ENCODE results near the gene ZNF33B. TPM values are rescaled to one million over a fixed set of nuclear protein-coding genes. Genes with fewer than 3 reads are reported as not detected.
"Not testable (repeated sequence)": the region's sequence is repeated elsewhere in the genome, so short reads cannot be mapped to it uniquely, and the experiment has no call there.

The ZNF33B gene
- total RNA-seq, 1 experiment from 2014 or later: 9.3 TPM

DNA sequence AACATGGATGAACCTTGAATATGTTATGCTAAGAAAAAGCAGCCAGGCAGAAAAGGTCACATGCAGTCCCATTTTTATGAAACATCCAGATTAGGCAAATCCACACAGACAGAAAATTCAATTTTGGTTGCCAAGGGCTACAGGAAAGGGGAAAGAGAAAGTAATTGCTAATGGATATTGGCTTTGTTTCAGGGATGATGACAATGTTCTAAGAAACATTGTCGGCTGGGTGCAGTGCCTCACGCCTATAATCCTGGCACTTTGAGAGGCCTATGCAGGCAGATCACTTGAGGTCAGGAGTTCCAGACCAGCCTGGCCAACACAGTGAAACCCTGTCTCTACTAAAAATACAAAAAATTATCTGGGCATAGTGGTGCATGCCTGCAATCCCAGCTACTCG is 23.0 kb downstream of the ZNF33B start:
- DNase-seq (ENCODE audit: low read depth): no peak

DNA sequence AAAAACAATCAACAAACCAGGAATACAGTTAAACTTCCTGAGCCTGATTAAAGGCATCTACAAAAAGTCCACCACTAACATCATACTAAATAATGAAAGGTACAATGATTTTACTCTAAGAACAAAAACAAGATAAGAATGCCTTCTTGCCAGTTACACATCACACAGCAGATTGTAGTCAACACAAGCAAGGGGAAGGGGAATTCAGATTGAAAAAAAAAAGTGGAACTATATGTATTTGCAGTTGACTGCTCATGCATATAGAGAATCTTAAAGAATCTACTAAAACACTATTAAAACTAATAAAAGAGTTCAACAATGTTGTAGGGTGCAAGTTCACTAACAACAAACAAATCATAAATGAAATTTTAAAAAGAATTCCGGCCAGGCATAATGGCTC is 28.5 kb downstream of the ZNF33B start:
- no peak for DNase-seq (ENCODE audit: low read depth)

DNA sequence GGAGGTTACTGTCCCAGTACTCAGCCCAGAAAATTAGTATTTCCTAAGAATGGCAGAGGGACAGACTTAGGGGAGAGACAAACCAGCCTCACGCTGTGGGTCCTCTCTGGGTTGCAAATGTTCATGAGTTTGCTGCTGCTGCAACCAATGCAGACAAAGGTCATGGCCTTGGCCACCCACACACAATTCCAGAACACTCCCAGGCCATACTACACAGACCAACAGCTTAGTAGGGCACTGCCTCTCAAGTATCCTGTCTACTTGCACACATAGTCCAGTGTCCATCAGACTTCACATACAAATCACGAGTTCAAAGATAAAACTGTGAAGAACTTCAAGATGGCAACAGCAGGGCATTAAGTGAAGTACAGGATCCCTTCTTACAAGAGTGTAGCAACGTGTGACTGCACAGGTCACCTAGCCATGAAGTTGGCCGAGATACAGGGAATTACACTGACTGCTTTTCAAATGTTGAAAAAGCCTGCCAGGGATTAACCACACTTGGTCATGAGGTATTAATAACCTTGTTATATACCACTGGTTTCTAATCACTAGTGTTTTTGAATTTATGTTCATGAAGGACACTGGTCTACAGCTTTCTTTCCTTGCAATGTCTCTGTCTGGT is 40.0 kb downstream of the ZNF33B start:
- DNase-seq (ENCODE audit: low read depth): no peak

DNA sequence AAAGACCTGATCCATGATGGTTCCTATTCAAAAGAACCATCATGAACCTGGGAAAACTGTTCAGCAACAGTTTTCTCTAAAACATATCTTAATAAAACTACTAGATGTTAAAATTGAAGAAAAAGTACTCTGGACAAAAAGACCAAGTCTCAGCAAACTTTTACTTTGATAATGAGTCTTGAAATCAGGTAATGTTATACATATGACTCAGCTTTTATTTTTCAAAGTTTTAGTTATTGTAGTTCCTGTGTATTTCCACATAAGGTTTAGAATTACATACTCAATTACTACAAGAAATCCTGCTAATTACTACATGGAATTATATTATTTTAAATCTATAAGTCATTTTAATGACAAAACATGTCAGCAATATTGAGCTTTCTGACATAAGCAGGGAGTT is 42.2 kb downstream of the ZNF33B start:
- DNase-seq (ENCODE audit: low read depth): no peak

DNA sequence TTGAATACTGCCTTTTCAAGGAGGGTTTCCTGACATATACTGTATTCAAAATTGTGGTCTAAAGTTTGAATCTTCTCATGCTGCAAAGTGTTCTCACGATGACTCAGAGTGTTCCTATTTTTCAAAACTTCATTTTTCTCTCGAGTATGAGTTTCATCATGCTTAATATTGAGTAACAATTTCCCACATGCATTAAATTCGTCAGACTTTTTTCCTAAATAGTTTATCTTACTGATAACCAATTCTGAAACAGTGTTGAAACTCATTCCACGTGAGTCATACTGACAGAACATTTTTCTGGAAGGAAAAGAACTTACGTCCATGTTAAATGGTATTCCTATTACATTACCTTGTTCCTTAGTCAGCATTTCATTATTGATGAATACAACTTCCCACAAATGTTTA is 44.1 kb downstream of the ZNF33B start:
- no peak for DNase-seq (ENCODE audit: low read depth)

DNA sequence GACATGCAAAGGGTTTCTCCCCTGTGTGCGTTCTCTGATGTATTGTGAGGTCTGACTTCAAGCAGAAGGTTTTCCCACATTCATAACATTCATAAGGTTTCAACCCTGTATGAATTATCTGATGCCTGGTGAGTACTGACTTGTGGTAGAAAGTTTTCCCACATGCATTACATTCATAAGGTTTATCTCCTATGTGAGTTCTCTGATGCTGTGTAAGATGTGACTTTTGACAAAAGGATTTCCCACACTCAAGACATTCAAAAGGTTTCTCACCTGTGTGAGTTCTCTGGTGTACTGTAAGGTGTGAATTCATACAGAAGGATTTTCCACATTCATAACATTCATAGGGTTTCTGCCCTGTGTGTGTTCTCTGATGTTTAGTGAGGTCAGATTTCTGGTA is 45.1 kb downstream of the ZNF33B start:
- no peak for DNase-seq (ENCODE audit: low read depth)

DNA sequence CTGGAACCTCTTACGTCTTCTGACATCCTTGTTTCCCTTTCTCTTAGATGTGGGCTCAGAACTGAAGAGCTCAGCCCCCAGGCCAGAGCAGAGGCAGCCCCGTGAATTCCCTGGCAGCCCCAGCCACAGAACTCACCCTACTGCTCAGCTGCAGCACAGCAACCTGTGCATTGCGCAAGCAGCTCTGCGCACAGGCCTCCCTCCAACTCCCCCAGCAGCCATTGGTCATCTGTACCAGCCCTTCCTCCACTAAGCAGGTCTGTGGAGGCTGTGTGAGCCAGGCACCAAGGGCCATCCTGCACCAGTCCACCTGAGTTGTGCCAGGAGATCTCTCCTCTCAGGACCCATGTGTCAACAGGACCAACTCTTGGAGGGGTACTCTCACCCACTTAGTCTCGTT is 54.5 kb downstream of the ZNF33B start:
- no peak for DNase-seq (ENCODE audit: low read depth)

DNA sequence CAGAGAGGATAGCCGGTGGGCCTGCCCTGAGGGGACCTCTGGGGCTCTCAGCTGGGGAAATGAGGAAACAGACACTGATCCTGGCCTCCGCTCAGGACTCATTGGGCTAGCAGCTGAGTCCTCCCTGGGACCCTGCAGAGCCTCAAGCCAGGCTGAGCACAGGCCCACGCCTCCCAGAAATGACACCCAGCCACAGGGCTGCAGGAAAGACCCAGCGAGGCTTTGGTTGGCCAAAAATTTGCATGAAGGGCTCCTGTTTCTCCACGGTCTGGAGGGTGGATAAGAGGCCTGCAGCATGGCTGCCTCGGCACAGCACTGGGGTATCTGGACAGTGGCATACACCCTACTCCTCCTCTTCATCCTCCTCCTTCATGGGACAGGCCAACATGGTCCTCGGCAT is 60.4 kb downstream of the ZNF33B start:
- no peak for DNase-seq (ENCODE audit: low read depth)

DNA sequence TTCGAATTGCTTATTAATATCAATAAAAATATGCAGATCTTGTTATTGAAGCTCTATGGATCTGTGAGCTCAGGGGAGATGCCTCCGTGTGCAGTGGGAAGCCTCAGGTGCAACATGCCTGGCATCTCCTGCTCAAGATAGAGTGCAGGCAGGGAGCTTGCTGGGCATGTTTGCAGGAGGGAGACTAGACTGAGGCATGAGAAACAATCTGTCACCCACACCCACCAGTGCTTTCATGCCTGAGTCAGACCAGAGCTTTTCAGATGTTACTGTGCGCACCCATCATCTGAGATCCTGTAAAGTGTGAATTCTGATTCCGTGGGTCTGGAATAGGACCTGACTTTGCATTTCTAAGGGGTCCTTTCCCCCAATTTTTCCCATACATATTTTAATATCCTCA is 62.0 kb downstream of the ZNF33B start:
- no peak for DNase-seq (ENCODE audit: low read depth)

DNA sequence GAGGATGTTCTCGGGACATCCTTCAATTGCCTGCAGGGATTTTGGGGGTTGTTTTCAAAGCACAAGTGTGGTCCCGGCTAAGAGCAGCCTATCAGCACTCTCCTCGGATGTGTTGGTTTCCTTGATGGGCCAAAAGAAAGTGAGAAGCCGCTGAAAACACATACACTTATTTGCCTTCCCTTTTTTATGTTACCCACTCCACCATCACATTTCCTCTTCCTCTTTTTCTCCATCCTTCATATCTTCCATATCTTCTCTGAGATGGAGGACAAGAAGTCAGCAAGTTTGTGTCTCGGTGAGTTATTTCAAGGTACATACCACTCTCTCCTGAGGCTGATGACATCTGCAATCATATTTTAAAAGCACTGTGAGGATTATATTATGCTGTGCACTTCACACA is 64.0 kb downstream of the ZNF33B start:
- DNase-seq (ENCODE audit: low read depth): no peak

DNA sequence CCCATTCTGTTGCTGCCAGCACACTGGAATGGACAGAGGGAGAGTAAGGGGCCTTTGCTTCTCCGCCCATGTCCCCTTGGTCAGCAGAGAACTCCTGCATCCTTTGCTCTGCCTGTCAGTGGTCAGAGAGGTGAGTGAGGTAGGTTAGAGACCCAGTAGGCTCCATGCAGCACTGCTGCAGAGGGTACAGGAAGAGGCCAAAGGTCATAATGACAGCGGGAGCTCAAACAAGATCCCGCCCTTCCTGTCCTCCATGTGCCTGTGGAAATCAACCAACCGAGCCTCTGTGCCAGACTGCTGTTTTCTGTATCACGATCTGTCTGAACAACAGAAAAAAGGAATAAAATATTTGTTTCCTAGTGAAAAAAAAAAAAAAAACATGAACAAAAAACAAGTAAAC is 81.4 kb downstream of the ZNF33B start:
- no peak for DNase-seq (ENCODE audit: low read depth)

DNA sequence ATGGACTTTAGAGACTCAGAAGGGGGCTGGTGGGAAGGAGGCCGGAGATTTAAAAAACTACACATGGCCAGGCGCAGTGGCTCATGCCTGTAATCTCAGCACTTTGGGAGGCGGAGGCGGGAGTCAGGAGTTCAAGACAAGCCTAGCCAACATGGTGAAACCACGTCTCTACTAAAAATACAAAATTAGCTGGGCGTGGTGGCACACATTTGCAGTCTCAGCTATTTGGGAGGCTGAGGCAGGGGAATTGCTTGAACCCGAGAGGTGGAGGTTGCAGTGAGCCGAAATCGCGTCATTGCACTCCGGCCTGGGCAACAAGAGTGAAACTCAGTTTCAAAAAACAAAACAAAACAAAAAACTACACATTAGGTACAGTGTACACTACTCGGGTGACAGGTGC is 84.8 kb downstream of the ZNF33B start:
- not testable (repeated sequence) for DNase-seq (ENCODE audit: low read depth)

DNA sequence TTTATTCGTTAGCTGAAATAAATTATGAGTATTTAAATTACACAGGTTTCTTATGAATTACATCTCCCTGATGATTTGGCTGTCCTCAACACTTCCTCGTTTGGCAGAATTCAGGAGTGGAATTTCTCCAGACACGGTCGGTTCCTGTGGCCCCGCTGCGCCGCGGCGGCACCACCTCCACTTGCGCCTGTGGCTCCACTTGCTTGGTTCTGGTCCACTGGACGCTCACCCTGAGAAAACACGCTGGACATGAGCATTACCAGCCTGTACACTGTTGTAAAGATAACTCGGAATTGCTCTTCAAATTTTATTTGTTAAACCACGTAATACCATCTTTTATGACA is 85.3 kb downstream of the ZNF33B start:
- no peak for DNase-seq (ENCODE audit: low read depth)

DNA sequence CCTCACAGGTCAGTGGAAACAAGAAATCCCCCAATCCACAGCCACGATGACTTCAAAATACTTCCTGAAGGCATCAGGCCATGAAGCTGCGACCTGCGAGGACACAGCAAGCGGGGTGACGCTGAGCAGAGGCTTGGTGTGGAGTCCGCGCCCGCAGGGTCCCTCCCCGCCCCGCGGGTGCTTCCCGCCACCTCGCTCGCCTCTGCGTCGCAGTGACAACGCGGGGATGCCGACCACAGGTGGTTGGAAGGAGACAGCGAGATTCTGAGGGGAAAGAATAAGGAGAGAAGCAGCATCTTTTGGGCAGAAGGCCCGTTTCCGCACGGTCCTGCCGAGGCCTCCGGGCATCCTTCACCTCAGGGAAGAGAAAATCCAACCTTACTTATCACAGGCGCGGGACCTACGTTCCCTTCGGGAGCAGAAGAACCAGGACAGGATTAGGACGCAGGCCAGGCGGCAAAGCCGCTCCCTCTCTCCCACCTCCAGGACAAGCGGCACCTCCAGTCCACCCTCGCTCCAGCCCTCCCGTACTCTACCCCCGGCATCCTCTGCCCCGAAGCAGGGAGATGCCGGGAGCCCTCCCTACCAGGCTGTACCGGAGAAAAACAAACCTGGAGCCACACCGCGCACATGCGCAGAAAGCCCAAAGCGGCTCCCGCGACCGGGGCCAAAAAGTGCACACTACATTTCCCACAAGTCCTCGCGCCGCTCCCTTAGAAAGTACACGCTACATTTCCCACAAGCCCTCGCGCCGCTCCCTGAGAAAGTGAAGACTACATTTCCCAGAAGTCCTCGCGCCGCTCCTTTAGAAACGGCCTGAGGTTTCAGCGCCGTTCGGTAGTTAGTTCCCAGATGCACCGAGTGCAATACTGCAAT is 85.9 kb downstream of the ZNF33B start:
- DNase-seq (ENCODE audit: low read depth): peak; percentile 93

DNA sequence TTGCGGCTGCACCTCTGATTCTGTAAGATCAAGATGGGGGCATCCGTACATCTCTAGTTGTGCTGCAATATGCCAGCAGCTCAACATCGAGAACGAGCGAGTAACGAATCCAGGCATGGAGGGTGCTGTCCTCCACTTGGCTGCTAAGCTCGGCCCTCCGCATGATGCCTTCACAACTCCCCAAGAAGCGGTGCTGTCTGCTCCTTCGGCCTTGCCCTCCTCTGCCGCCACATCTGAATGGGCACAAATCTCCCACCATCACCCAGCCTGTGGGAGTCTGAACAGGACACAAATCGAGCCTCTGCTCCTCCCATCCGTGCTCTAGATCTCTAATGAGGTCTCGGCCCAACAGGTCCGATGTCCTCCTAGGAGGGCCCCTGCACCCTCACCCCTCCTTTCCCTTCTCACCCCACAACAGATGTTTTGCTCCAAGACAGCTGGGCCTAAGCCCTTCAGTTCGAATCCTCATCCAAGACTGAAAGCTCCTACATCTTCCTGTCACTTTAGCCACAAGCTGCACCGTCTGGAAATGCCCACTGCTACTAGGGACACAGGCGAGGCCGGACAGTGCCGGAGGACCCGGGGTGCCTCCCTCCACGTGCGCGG is 86.7 kb downstream of the ZNF33B start:
- peak; percentile 0 for DNase-seq (ENCODE audit: low read depth)

DNA sequence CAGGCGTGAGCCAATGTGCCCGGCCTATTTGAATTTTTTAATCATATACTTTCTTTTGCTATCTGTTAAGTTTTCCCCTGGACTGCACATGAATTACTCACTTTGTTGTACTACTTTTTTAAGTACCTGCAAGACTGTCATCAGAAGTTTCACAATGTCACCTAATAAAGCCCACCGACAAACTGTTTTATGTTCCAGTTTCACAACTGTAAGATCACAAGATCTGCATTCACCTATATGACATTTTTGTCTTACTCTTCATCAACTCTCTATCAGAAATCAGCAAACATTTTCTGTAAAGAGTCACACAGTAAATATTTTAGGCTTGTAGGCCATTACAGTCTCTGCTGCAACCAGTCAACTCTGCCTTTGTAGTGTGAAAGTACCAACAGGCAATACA is 88.5 kb downstream of the ZNF33B start:
- no peak for DNase-seq (ENCODE audit: low read depth)

DNA sequence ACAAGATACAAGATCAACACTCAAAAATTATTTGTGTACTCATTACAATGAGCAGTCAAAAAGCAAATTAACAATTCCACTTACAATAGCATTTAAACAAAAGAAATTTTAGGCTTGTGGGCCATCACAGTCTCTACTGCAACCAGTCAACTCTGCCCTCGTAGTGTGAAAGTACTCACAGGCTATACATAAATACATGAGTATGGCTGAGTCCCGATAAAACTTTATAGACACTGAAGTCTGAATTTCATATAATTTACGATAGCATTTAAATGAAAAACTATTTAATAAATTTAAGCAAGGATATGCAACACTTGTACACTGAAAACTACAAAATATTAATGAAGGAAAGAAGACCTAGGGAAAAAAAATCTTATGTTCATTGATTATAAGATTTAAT is 90.1 kb downstream of the ZNF33B start:
- no peak for DNase-seq (ENCODE audit: low read depth)

DNA sequence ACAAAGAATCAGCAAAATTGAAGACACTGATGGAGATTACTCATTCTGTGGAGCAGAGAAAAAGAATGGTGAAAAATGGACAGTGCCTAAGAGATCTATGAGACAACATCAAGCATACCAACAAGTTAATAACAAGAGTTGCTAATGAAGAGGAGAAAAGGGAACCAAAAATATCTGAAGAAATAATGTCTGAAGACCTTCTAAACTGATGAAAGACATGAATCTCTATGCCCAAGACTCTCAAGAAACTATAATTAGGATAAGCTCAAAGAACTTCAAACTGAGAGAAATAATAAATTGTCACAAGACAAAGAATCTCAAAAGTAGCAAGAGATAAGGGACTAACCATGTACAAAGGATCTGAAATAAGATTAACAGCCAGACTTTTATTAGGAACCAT is 93.4 kb downstream of the ZNF33B start:
- no peak for DNase-seq (ENCODE audit: low read depth)

DNA sequence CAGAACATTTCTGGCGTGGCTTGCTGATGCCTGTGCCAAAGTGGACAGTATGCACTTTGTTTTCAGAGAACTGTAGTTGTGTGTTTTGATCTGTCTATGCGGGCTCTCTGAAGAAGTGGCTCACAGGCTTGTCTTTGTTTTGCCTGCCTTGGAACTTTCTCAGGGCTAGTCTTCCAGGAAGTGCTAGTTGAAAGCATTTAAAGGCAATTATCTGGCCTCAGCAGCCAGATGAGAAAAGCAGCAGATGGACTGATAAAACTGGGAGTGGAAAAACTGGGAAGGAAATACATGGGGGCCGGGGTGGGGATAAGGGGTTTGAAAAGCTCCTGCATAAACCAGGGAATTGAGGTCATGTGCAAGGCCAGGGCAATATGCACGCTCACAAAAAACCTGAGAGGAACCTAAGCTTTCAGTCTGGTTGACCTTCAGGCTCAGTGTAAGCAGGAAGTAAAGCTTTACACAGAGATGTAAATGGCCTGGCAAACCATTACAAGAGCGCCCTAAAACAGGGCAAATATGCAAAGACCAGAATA is 94.5 kb downstream of the ZNF33B start:
- no peak for DNase-seq (ENCODE audit: low read depth)
